ENCODE measurements around the gene SLC38A10. TPM values are rescaled to one million over a fixed set of nuclear protein-coding genes. Genes with fewer than 3 reads are reported as not detected.
A peak's percentile ranks its signal among the peaks of the same experiment; 100 is the strongest.

Gene SLC38A10
- total RNA-seq, 1 donor from 2014 or later = 35.5 TPM

GRCh38 chr17:81303385-81303784 lies 8.3 kb upstream of the SLC38A10 start:
- no peaks in the 10 kb centered on the region for H3K36me3 ChIP-seq (ENCODE audit: control insufficient read depth, insufficient read depth, low read length)
- no peak overlapping the region for H3K4me3 ChIP-seq (ENCODE audit: low read depth, low read length)
- no peaks in the 10 kb centered on the region for H3K27me3 ChIP-seq (ENCODE audit: control insufficient read depth, insufficient read depth, low read length)
- no peak for TF ChIP-seq CTCF (IDR thresholded peaks at IDR 0.05; ENCODE audit: insufficient read depth, low read length, severe bottlenecking)
- FAIRE-seq = no peak
- no peak for DNase-seq (ENCODE audit: low read depth)

- no peak for DNase-seq (ENCODE audit: low read depth)
- no peaks in the 10 kb centered on the region for H3K36me3 ChIP-seq (ENCODE audit: control insufficient read depth, insufficient read depth, low read length)
- H3K4me3 ChIP-seq (ENCODE audit: low read depth, low read length) = no peak overlapping the region
- no peak for TF ChIP-seq CTCF (IDR thresholded peaks at IDR 0.05; ENCODE audit: insufficient read depth, low read length, severe bottlenecking)
- FAIRE-seq = no peak
- H3K27me3 ChIP-seq (ENCODE audit: control insufficient read depth, insufficient read depth, low read length) = no peaks in the 10 kb centered on the region
These were observed 7.8 kb upstream of the SLC38A10 start for GRCh38 chr17:81302861-81303333.

GRCh38 chr17:81302324-81302723 lies 7.2 kb upstream of the SLC38A10 start:
- no peaks in the 10 kb centered on the region for H3K36me3 ChIP-seq (ENCODE audit: control insufficient read depth, insufficient read depth, low read length)
- H3K4me3 ChIP-seq (ENCODE audit: low read depth, low read length) = no peak overlapping the region
- DNase-seq (ENCODE audit: low read depth) (no peak), FAIRE-seq (no peak)
- no peak for TF ChIP-seq CTCF (IDR thresholded peaks at IDR 0.05; ENCODE audit: insufficient read depth, low read length, severe bottlenecking)
- no peaks in the 10 kb centered on the region for H3K27me3 ChIP-seq (ENCODE audit: control insufficient read depth, insufficient read depth, low read length)

- Histone ChIP-seq H3K4me3 (ENCODE audit: low read depth, low read length) (no peak overlapping the region), H3K27me3 (ENCODE audit: control insufficient read depth, insufficient read depth, low read length) (no peaks in the 10 kb centered on the region), H3K36me3 (ENCODE audit: control insufficient read depth, insufficient read depth, low read length) (no peaks in the 10 kb centered on the region)
- FAIRE-seq (no peak), DNase-seq (ENCODE audit: low read depth) (peak; percentile 21)
- no peak for TF ChIP-seq CTCF (IDR thresholded peaks at IDR 0.05; ENCODE audit: insufficient read depth, low read length, severe bottlenecking)
These were observed 6.4 kb upstream of the SLC38A10 start for GRCh38 chr17:81301195-81302144.

- H3K36me3 ChIP-seq (ENCODE audit: control insufficient read depth, insufficient read depth, low read length) = no peaks in the 10 kb centered on the region
These were observed 5.6 kb upstream of the SLC38A10 start for GRCh38 chr17:81300586-81301155.

More at GRCh38 chr17:81300586-81301155, 5.6 kb upstream of the SLC38A10 start:
- Histone ChIP-seq H3K27me3 (ENCODE audit: control insufficient read depth, insufficient read depth, low read length) (no peaks in the 10 kb centered on the region), H3K4me3 (ENCODE audit: low read depth, low read length) (no peak overlapping the region)
- FAIRE-seq (peak; percentile 43), DNase-seq (ENCODE audit: low read depth) (no peak)
- TF ChIP-seq CTCF (IDR thresholded peaks at IDR 0.05; ENCODE audit: insufficient read depth, low read length, severe bottlenecking) = no peak
